Fibroblast of lung (primary cell): Measurements from ENCODE around the gene CYTL1.

Experiments
- EZH2 ChIP-seq: IDR thresholded peaks from 2 replicates; pipeline ENCODE4 v1.5.1; 2012; ENCODE audit warnings: low read length, control low read depth, mild to moderate bottlenecking; ENCODE audit errors: missing control alignments
- TF ChIP-seq, protein P1 (sequence below), 2 donors: IDR thresholded peaks in 1 of 2; conservative IDR thresholded peaks in 1 of 2; 1 replicate in 1 of 2; 2 replicates in 1 of 2; pipeline ENCODE4 v1.5.1; 2011 to 2012; ENCODE audit warnings: low read length in 2 of 2, control low read depth in 1 of 2, inconsistent platforms in 1 of 2, low read depth in 1 of 2, mild to moderate bottlenecking in 1 of 2

DNA sequence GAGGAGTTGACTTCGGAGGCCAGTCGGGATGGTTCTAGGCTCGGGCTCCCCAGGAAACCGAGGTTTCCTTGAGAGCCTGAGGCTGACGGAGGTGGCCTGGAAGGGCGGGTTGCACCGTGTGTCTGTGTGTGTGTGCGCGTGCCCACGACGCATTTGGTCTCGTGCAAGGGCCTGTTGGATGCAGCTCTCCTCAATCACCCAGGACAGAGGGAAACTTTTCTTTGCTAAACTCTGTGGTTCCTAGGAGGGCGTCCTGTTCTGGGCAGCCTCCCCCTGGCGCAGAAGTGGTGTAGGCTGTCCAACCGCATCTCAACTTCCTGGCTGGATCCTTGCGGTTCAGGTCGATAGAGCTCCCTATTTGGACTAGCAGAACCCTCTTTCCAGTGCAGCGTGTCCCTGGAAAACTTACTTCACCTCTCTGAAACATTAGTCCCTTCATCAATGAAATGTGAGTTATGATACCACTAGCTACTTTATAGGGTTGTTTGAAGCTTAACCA is 33.0 kb upstream of the CYTL1 start:
- TF ChIP-seq, protein P1, sequence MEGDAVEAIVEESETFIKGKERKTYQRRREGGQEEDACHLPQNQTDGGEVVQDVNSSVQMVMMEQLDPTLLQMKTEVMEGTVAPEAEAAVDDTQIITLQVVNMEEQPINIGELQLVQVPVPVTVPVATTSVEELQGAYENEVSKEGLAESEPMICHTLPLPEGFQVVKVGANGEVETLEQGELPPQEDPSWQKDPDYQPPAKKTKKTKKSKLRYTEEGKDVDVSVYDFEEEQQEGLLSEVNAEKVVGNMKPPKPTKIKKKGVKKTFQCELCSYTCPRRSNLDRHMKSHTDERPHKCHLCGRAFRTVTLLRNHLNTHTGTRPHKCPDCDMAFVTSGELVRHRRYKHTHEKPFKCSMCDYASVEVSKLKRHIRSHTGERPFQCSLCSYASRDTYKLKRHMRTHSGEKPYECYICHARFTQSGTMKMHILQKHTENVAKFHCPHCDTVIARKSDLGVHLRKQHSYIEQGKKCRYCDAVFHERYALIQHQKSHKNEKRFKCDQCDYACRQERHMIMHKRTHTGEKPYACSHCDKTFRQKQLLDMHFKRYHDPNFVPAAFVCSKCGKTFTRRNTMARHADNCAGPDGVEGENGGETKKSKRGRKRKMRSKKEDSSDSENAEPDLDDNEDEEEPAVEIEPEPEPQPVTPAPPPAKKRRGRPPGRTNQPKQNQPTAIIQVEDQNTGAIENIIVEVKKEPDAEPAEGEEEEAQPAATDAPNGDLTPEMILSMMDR (conservative IDR thresholded peaks at IDR 0.05 in 1 of 2, IDR thresholded peaks at IDR 0.05 in 1 of 2; ENCODE audit: low read depth in 1 of 2, low read length in 2 of 2) = no peak
- no peak for TF ChIP-seq EZH2
